ENCODE data around the gene ART3. TPM values are rescaled to one million over a fixed set of nuclear protein-coding genes. Genes with fewer than 3 reads are reported as not detected.
A peak's percentile ranks its signal among the peaks of the same experiment; 100 is the strongest.

ART3 gene
- total RNA-seq, 1 donor from 2014 or later: under 0.01 TPM

DNA sequence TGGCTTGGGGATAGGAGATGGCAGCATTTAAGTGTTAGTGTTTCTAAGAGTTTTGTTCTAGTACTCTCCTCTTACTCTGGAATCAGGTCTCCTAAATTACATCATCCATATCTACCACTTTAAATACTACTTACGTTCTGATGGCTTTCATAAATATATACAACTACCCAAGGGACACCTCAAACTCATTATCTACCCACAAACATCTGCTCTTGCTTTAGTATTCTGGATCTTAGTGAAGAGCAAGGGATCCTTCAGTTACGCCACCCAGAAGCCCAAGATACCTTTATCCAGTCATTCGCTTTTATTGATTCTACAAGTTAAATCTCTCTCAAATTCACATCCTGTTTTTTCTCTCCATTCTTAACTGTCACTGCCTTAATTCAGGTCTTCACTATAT lies 66.7 kb downstream of the ART3 start:
- H3K4me3 ChIP-seq (ENCODE audit: low read depth, low read length): no peak overlapping the region
- H3K36me3 ChIP-seq (ENCODE audit: control insufficient read depth, insufficient read depth, low read length): peaks cover 5% of the 10 kb centered on the region
- TF ChIP-seq, protein P1, sequence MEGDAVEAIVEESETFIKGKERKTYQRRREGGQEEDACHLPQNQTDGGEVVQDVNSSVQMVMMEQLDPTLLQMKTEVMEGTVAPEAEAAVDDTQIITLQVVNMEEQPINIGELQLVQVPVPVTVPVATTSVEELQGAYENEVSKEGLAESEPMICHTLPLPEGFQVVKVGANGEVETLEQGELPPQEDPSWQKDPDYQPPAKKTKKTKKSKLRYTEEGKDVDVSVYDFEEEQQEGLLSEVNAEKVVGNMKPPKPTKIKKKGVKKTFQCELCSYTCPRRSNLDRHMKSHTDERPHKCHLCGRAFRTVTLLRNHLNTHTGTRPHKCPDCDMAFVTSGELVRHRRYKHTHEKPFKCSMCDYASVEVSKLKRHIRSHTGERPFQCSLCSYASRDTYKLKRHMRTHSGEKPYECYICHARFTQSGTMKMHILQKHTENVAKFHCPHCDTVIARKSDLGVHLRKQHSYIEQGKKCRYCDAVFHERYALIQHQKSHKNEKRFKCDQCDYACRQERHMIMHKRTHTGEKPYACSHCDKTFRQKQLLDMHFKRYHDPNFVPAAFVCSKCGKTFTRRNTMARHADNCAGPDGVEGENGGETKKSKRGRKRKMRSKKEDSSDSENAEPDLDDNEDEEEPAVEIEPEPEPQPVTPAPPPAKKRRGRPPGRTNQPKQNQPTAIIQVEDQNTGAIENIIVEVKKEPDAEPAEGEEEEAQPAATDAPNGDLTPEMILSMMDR (IDR thresholded peaks at IDR 0.05; ENCODE audit: insufficient read depth, low read length, severe bottlenecking): no peak
- FAIRE-seq (no peak), DNase-seq (ENCODE audit: low read depth) (no peak)
- H3K27me3 ChIP-seq (ENCODE audit: control insufficient read depth, insufficient read depth, low read length): no peaks in the 10 kb centered on the region

DNA sequence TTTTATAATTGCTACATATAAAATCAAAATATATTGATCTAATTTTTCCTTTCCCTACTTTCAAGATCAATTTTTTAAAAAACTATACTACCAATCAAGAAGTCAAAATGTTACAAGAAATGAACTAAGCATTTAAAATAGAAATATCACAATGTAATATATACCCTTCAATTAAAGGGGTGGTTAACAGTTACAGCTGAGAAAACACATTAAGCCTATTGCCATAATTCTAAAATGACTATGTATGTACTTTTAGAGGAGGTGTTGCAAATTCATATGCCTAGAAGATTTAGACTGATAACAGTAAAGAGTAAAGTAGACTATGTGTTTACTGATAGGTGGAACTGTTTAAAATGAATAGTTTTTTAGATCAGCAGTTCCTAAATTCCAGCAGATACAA lies 70.0 kb downstream of the ART3 start:
- TF ChIP-seq, protein P1 (IDR thresholded peaks at IDR 0.05; ENCODE audit: insufficient read depth, low read length, severe bottlenecking): no peak
- DNase-seq (ENCODE audit: low read depth) (no peak), FAIRE-seq (no peak)
- Histone ChIP-seq H3K4me3 (ENCODE audit: low read depth, low read length) (no peak overlapping the region), H3K27me3 (ENCODE audit: control insufficient read depth, insufficient read depth, low read length) (no peaks in the 10 kb centered on the region), H3K36me3 (ENCODE audit: control insufficient read depth, insufficient read depth, low read length) (peaks cover 2% of the 10 kb centered on the region)

DNA sequence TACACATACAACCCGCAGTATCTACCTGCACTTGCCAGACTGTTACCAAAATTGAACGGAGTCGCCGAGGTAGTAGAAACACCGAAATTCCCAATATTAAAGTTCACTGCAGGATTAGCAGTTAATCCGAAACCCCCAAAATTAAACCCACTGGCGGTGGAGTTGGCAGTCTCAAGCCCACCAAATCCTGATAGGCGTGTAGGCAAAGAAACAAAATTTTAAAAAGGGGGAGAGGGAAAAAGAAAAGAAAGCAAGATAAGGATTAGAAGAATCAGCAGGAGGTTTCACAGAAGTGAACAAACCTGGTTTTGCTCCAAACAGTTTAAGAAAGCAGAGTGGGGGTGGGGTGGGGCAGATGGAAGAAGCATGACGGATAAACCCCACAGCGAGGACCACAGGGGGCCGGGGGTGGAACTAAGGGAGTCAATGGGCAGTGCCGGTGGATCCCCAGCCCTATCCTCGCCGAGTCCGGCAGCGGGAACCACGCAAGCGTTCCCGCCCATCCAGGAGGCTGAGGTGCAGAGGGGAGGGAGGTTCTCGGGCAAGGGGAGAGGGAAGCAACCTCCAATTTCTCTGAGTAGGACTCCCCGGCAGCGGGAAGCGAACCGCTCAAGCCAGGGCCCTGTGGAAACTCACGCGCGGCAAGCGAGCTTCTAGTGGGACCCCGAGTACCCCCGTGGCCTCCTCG lies 73.1 kb downstream of the ART3 start:
- peak; percentile 67 for DNase-seq (ENCODE audit: low read depth)
- no peak for FAIRE-seq
- Histone ChIP-seq H3K36me3 (ENCODE audit: control insufficient read depth, insufficient read depth, low read length) (no peaks in the 10 kb centered on the region), H3K4me3 (ENCODE audit: low read depth, low read length) (peak overlapping the region; percentile 61), H3K27me3 (ENCODE audit: control insufficient read depth, insufficient read depth, low read length) (no peaks in the 10 kb centered on the region)
- TF ChIP-seq, protein P1 (IDR thresholded peaks at IDR 0.05; ENCODE audit: insufficient read depth, low read length, severe bottlenecking): no peak

DNA sequence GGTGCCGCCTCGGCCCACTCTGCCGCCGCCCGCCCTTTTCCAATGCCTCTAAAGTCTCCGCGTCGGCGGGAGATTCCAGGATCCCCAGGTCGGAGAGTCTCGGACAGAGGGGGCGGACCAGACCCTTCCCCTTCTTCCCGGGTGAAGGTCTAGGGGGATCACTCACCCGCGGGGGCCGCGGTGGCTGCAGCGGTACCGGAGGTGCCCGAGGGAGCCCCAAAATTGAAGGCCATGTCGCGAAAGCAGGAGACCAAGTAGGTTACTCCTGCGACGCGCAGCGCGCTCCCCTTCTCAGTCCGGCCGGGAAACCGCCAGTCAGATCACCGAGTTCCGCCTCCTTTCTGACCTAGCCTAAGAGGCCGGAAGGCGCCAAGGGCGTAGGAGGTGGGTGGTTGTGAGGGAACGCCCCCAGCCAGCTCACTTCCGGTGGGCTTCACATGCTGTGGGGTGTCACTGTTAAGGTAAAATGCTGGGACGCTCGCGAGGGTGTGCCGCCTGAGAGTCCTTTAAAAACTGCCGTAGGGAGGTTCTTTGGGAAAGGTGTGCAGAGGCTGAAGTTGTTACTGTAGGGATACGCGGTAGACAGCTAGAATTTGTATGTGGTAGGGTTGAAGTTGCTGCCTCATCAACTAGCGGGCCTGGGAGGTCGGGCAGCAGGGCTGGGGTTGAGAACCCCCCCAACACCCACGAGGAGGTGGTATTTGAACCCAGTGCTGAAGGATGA lies 73.8 kb downstream of the ART3 start, which contains the start of gene NUP54:
NUP54 (minus strand) TSS at position 256 of the 724 bp plus-strand sequence; CDS start at position 233, 23 bp downstream.
- FAIRE-seq (peak; percentile 97), DNase-seq (ENCODE audit: low read depth) (peak; percentile 91)
- H3K36me3 ChIP-seq (ENCODE audit: control insufficient read depth, insufficient read depth, low read length): no peaks in the 10 kb centered on the region
- H3K27me3 ChIP-seq (ENCODE audit: control insufficient read depth, insufficient read depth, low read length): no peaks in the 10 kb centered on the region
- H3K4me3 ChIP-seq (ENCODE audit: low read depth, low read length): peak within 1 kb of the TSS; percentile 61
- TF ChIP-seq, protein P1 (IDR thresholded peaks at IDR 0.05; ENCODE audit: insufficient read depth, low read length, severe bottlenecking): no peak

DNA sequence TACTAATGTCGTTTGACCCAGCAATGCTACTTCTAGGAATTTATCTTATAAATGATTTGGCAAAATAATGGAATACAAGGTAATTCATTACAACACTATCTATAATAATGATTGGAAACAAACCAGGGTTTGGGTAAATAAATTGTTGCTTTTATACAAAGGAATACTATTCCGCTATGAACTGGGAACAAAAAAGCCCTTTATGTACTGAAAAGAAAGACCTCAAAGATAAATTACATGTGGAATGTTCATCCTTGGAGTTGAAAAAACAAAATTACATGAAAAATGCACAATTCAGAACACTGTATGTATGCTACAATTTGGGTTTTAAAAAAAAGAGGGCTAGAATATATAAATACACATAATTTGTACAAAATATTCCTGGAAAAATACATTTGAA lies 78.8 kb downstream of the ART3 start:
- Histone ChIP-seq H3K36me3 (ENCODE audit: control insufficient read depth, insufficient read depth, low read length) (no peaks in the 10 kb centered on the region), H3K4me3 (ENCODE audit: low read depth, low read length) (no peak overlapping the region), H3K27me3 (ENCODE audit: control insufficient read depth, insufficient read depth, low read length) (no peaks in the 10 kb centered on the region)
- DNase-seq (ENCODE audit: low read depth) (no peak), FAIRE-seq (no peak)
- TF ChIP-seq, protein P1 (IDR thresholded peaks at IDR 0.05; ENCODE audit: insufficient read depth, low read length, severe bottlenecking): no peak

Data from bronchial epithelial cell (primary cell).